Inferior parietal cortex (tissue), 1 donor: ENCODE measurements around the gene PITPNC1.

Source experiments
- DNase-seq: peaks from one replicate; pipeline ENCODE4 v3.0.0-alpha.2; 2016; ENCODE audit errors: extremely low spot score

Gene PITPNC1

GRCh38 chr17:67546578-67547527 lies 169.8 kb downstream of the PITPNC1 start:
- DNase-seq, result no peak

DNA sequence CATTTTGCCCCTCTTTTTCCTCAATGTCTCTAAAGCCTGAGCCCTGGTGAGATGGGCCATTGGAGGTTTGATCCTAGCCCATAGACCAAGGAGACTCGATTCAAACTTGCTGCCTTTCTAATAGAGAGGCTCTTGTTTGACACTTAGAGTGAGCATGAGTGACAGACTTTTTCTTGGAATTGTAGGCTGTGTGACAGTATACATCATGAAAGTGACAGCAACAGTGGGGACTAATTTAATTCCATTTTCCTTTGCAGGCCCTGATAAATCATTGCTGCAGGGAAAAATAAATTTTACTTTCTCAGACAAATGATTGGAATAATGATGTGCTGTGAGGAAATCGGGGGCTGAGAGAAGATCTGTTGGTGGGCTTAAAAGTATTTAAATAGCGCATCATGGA lies 171.6 kb downstream of the PITPNC1 start:
- no peak for DNase-seq

- no peak for DNase-seq
Measured at GRCh38 chr17:67549820-67550219, 172.7 kb downstream of the PITPNC1 start.

GRCh38 chr17:67554634-67555033 lies 177.6 kb downstream of the PITPNC1 start:
- no peak for DNase-seq

- DNase-seq, result no peak
Measured at GRCh38 chr17:67555855-67556254, 178.8 kb downstream of the PITPNC1 start.

- DNase-seq, result no peak
Measured at GRCh38 chr17:67557052-67557845, 180.2 kb downstream of the PITPNC1 start.

GRCh38 chr17:67557921-67558320 lies 180.8 kb downstream of the PITPNC1 start:
- no peak for DNase-seq

GRCh38 chr17:67558740-67559380 lies 181.8 kb downstream of the PITPNC1 start:
- DNase-seq, result no peak

- no peak for DNase-seq
Measured at GRCh38 chr17:67559381-67559966, 182.4 kb downstream of the PITPNC1 start.

DNA sequence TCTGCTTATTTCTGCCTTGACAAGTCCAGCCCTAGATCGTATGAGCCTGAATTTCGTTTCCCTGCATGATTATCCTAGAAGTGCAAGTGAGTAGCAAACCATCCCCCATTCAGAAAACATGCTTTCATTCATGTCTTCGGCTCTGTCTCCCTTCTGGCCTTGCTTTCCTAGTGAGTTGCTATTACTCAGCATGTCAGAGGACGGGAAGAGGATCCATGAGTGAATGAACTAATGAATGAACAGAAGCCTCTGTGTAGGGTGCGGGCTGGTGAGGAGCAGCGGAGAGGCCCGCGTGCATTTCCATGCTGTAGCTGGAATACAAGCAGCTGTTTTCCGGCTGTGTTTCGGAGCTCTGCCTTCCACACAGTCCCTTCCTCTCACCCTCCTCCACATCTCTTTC lies 184.9 kb downstream of the PITPNC1 start:
- DNase-seq, result no peak

GRCh38 chr17:67563692-67564228 lies 186.7 kb downstream of the PITPNC1 start:
- DNase-seq, result no peak

DNA sequence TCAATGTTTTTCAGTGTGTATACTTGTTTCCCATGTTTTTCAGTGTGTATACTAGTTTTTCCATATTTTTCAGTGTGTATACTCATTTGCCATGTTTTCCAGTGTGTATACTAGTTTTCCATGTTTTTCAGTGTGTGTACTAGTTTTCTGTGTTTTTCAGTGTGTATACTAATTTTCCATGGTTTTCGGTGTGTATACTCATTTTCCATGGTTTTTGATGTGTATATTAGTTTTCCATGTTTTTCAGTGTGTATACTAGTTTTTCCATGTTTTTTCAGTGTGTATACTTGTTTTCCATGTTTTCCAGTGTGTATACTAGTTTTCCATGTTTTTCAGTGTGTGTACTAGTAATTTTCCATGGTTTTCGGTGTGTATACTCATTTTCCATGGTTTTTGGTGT lies 188.0 kb downstream of the PITPNC1 start:
- DNase-seq, result no peak

DNA sequence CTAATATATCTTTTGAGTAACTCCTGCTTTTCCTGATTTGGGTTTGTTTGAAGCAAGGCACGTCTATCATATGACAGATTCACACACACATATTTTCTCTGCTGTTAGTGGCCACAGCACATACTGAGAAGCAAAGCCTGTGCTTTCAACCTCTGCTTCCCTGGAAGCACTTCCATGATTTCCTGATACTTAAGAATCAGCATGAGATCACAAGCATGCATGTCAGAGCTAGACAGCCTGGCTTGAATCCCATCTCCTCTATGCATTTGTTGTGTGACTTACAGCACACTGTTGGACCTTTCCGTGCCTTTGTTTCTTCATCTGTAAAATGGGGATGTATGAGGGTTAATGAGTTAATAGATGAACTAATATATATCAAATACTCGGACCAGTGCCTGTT lies 189.6 kb downstream of the PITPNC1 start:
- DNase-seq, result no peak

DNA sequence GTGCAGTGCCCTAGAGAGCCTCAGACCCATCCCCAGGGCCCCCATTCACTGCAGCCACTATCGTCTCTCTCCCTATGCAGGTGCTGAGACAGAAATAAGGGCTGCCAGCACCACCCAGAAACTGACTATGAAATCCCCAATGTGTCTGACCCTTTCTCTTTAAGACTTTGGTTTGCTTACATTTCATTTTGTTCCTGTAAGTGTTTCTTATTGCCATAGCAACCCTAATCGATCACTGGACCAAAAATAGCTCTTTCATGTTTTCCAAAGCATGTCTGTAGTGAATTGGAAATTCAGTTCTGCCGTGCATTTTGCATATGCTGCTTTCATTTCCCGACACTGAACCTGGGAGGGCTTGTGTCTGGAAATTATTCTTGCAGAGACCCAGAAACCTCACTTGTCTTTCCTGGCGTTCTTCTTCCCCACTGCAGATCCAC lies 192.0 kb downstream of the PITPNC1 start:
- no peak for DNase-seq

DNA sequence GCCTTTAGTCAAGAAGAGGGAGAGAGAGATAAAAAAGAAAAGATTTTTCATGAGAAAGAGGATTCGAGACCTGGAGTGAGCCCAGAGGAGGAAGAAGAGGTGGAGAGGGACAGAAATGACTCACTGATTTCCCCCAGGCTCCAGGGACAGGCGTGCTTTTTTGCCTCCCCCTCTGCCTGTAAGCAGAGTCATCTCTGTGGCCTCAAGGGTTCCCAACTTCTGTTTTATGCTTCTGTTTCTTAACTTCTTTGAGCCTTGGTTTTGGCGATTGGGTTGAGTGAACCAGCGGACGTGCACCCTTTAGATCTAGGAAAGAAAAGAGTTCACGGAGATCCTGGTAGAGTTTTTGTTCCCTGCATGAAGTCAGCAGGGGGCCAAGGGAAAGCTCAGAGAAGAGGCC lies 192.8 kb downstream of the PITPNC1 start:
- no peak for DNase-seq

DNA sequence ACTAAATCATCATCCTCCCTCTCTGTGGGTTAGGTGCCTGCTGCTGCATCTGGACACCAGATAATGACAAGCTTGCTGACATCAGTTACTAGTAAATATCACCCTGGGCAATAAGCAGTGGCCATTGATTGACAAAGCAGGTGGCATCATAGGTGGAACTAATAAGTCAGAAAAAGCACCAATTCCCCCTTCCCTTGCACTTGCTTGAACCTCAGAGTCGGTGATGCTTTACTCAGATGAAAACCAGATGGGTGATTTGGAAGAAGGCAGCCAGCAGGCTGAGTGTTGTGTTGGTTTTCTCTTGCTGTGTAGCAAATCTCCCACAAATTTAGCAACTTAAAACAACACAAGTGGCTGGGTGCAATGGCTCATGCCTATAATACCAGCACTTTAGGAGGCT lies 193.7 kb downstream of the PITPNC1 start:
- no peak for DNase-seq

- no peak for DNase-seq
Measured at GRCh38 chr17:67571478-67571877, 194.4 kb downstream of the PITPNC1 start.

GRCh38 chr17:67573987-67574657 lies 197.0 kb downstream of the PITPNC1 start:
- no peak for DNase-seq

DNA sequence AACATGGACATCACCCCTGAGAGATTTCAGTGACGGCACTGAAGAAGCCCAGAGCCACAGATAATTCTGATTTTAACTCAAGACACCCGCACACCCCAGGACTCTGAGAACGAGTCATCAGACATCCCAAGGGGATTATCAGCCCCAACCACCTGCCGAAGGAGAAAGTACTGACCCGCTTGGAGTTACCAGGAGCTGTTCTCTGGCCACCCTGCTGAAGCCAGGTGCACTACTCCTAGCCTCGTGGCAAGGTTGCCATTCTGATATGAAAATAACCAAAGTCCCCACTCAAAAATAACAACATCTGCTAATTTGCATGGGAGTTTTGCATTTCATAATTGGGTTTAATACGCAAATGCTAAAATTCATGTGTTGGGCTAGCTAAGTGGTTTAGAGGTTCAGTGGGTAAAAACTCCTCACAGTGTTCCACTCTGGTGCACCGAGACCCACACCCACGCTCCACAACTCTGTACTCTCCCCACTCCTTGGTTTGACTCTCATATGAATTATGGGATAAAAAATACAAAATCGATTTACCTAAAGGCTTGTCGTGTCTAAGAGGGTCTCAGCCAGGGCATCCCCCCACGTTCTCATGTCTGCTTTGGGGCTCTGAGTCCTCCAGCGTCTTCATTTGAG lies 197.7 kb downstream of the PITPNC1 start:
- no peak for DNase-seq

GRCh38 chr17:67575325-67575724 lies 198.2 kb downstream of the PITPNC1 start:
- DNase-seq, result no peak
